ENCODE measurements around the gene TASP1. TPM values are rescaled to one million over a fixed set of nuclear protein-coding genes. Genes with fewer than 3 reads are reported as not detected.

TASP1 gene
- total and polyA plus RNA-seq, 7 experiments from 2014 or later: 10.6 to 19.3 (median 13.3) TPM

- H3K9me3 Mint-ChIP-seq: peaks cover 0 to 33% (median 14%) of the 10 kb centered on the region in 11 donors
- ATAC-seq: no peak
- H3K4me3 ChIP-seq (ENCODE audit: low read length): no peak overlapping the region
- H3K4me3 Mint-ChIP-seq: no peak overlapping the region
- H3K9me3 ChIP-seq (ENCODE audit: control insufficient read depth in 2 of 3, low read length in 3 of 3): peaks cover 0 to 7% (median 0%) of the 10 kb centered on the region in 3 experiments
- no peak for DNase-seq
- no peaks in the 10 kb centered on the region for H3K4me1 ChIP-seq (ENCODE audit: control insufficient read depth in 2 of 2, insufficient read depth in 2 of 2, low read length in 2 of 2)
- H3K36me3 ChIP-seq (ENCODE audit: control insufficient read depth in 2 of 3, insufficient read depth in 3 of 3, low read length in 3 of 3): peaks cover 0 to 20% (median 5%) of the 10 kb centered on the region in 3 experiments
- peaks cover 0 to 74% (median 66%) of the 10 kb centered on the region in 5 donors for H3K36me3 Mint-ChIP-seq
- no peak overlapping the region for H3K27ac Mint-ChIP-seq
- CTCF ChIA-PET: no interaction called here
- H3K27me3 Mint-ChIP-seq: no peaks in the 10 kb centered on the region
- POLR2A ChIA-PET: no interaction called here
- peaks cover 0 to 19% (median 5%) of the 10 kb centered on the region in 7 donors for H3K4me1 Mint-ChIP-seq
- intact Hi-C loops (cut with micrococcal nuclease): no loop called here
- no peak overlapping the region for H3K27ac ChIP-seq (ENCODE audit: low read depth, low read length)
- H3K27me3 ChIP-seq (ENCODE audit: control insufficient read depth in 2 of 2, insufficient read depth in 2 of 2, low read length in 2 of 2): no peaks in the 10 kb centered on the region
Measured at GRCh38 chr20:13586133-13586532, 52.6 kb downstream of the TASP1 start.

GRCh38 chr20:13581451-13581850 is 57.3 kb downstream of the TASP1 start:
- DNase-seq (no peak), ATAC-seq (no peak)
- ChIA-PET CTCF (no interaction called here), POLR2A (no interaction called here)
- H3K4me1 Mint-ChIP-seq: no peaks in the 10 kb centered on the region
- Histone ChIP-seq H3K4me3 (ENCODE audit: low read length) (no peak overlapping the region), H3K27me3 (ENCODE audit: control insufficient read depth in 2 of 2, insufficient read depth in 2 of 2, low read length in 2 of 2) (no peaks in the 10 kb centered on the region), H3K27ac (ENCODE audit: low read depth, low read length) (no peak overlapping the region), H3K9me3 (ENCODE audit: control insufficient read depth in 2 of 3, low read length in 3 of 3) (peaks cover 0 to 7% (median 0%) of the 10 kb centered on the region in 3 experiments), H3K4me1 (ENCODE audit: control insufficient read depth in 2 of 2, insufficient read depth in 2 of 2, low read length in 2 of 2) (no peaks in the 10 kb centered on the region), H3K36me3 (ENCODE audit: control insufficient read depth in 2 of 3, insufficient read depth in 3 of 3, low read length in 3 of 3) (peaks cover 4 to 32% (median 8%) of the 10 kb centered on the region in 3 experiments)
- peaks cover 4 to 82% (median 74%) of the 10 kb centered on the region in 5 donors for H3K36me3 Mint-ChIP-seq
- intact Hi-C loops (cut with micrococcal nuclease): no loop called here
- no peaks in the 10 kb centered on the region for H3K27me3 Mint-ChIP-seq
- no peak overlapping the region for H3K4me3 Mint-ChIP-seq
- H3K9me3 Mint-ChIP-seq: peaks cover 0 to 25% (median 10%) of the 10 kb centered on the region in 11 donors
- no peak overlapping the region for H3K27ac Mint-ChIP-seq

GRCh38 chr20:13580707-13581106 is 58.0 kb downstream of the TASP1 start:
- Histone ChIP-seq H3K27me3 (ENCODE audit: control insufficient read depth in 2 of 2, insufficient read depth in 2 of 2, low read length in 2 of 2) (no peaks in the 10 kb centered on the region), H3K27ac (ENCODE audit: low read depth, low read length) (no peak overlapping the region), H3K4me1 (ENCODE audit: control insufficient read depth in 2 of 2, insufficient read depth in 2 of 2, low read length in 2 of 2) (no peaks in the 10 kb centered on the region), H3K4me3 (ENCODE audit: low read length) (no peak overlapping the region), H3K9me3 (ENCODE audit: control insufficient read depth in 2 of 3, low read length in 3 of 3) (peaks cover 0 to 7% (median 0%) of the 10 kb centered on the region in 3 experiments), H3K36me3 (ENCODE audit: control insufficient read depth in 2 of 3, insufficient read depth in 3 of 3, low read length in 3 of 3) (peaks cover 4 to 27% (median 8%) of the 10 kb centered on the region in 3 experiments)
- H3K4me1 Mint-ChIP-seq: no peaks in the 10 kb centered on the region
- intact Hi-C loops (cut with micrococcal nuclease): no loop called here
- ATAC-seq (no peak), DNase-seq (no peak)
- H3K27ac Mint-ChIP-seq: no peak overlapping the region
- ChIA-PET CTCF (no interaction called here), POLR2A (no interaction called here)
- peaks cover 5 to 81% (median 73%) of the 10 kb centered on the region in 5 donors for H3K36me3 Mint-ChIP-seq
- H3K4me3 Mint-ChIP-seq: no peak overlapping the region
- peaks cover 0 to 23% (median 7%) of the 10 kb centered on the region in 11 donors for H3K9me3 Mint-ChIP-seq
- no peaks in the 10 kb centered on the region for H3K27me3 Mint-ChIP-seq

- ChIA-PET POLR2A (no interaction called here), CTCF (no interaction called here)
- H3K36me3 Mint-ChIP-seq: peaks cover 5 to 63% (median 54%) of the 10 kb centered on the region in 5 donors
- Histone ChIP-seq H3K9me3 (ENCODE audit: control insufficient read depth in 2 of 3, low read length in 3 of 3) (no peaks in the 10 kb centered on the region), H3K36me3 (ENCODE audit: control insufficient read depth in 2 of 3, insufficient read depth in 3 of 3, low read length in 3 of 3) (peaks cover 4 to 12% (median 8%) of the 10 kb centered on the region in 3 experiments), H3K4me3 (ENCODE audit: low read length) (no peak overlapping the region), H3K27me3 (ENCODE audit: control insufficient read depth in 2 of 2, insufficient read depth in 2 of 2, low read length in 2 of 2) (no peaks in the 10 kb centered on the region), H3K27ac (ENCODE audit: low read depth, low read length) (no peak overlapping the region), H3K4me1 (ENCODE audit: control insufficient read depth in 2 of 2, insufficient read depth in 2 of 2, low read length in 2 of 2) (no peaks in the 10 kb centered on the region)
- DNase-seq: no peak
- no peak overlapping the region for H3K27ac Mint-ChIP-seq
- peaks cover 0 to 14% (median 0%) of the 10 kb centered on the region in 11 donors for H3K9me3 Mint-ChIP-seq
- no peak for ATAC-seq
- intact Hi-C loops (cut with micrococcal nuclease): no loop called here
- no peaks in the 10 kb centered on the region for H3K27me3 Mint-ChIP-seq
- H3K4me1 Mint-ChIP-seq: no peaks in the 10 kb centered on the region
- no peak overlapping the region for H3K4me3 Mint-ChIP-seq
Measured at GRCh38 chr20:13574071-13574470, 64.7 kb downstream of the TASP1 start.

- CTCF ChIA-PET: no interaction called here
- no peaks in the 10 kb centered on the region for H3K4me1 ChIP-seq (ENCODE audit: control insufficient read depth in 2 of 2, insufficient read depth in 2 of 2, low read length in 2 of 2)
- no peaks in the 10 kb centered on the region for H3K27me3 ChIP-seq (ENCODE audit: control insufficient read depth in 2 of 2, insufficient read depth in 2 of 2, low read length in 2 of 2)
- Mint-ChIP-seq H3K4me3 (no peak overlapping the region), H3K36me3 (peaks cover 6 to 61% (median 52%) of the 10 kb centered on the region in 5 donors), H3K9me3 (peaks cover 0 to 12% (median 3%) of the 10 kb centered on the region in 11 donors), H3K27me3 (no peaks in the 10 kb centered on the region), H3K4me1 (no peaks in the 10 kb centered on the region), H3K27ac (no peak overlapping the region)
- intact Hi-C loops (cut with micrococcal nuclease): no loop called here
- peaks cover 0 to 10% (median 5%) of the 10 kb centered on the region in 3 experiments for H3K36me3 ChIP-seq (ENCODE audit: control insufficient read depth in 2 of 3, insufficient read depth in 3 of 3, low read length in 3 of 3)
- POLR2A ChIA-PET: interaction anchor here (0.6 kb wide), 1 partner anchor 13 kb away, joined by 3 read pairs; no protein-coding TSS in a partner anchor
- no peaks in the 10 kb centered on the region for H3K9me3 ChIP-seq (ENCODE audit: control insufficient read depth in 2 of 3, low read length in 3 of 3)
- H3K4me3 ChIP-seq (ENCODE audit: low read length): no peak overlapping the region
- no peak overlapping the region for H3K27ac ChIP-seq (ENCODE audit: low read depth, low read length)
- DNase-seq (no peak), ATAC-seq (no peak)
Measured at GRCh38 chr20:13571662-13572061, 67.1 kb downstream of the TASP1 start.

- H3K9me3 Mint-ChIP-seq: peaks cover 0 to 5% (median 2%) of the 10 kb centered on the region in 11 donors
- intact Hi-C loops (cut with micrococcal nuclease): no loop called here
- peaks cover 0 to 5% (median 5%) of the 10 kb centered on the region in 3 experiments for H3K36me3 ChIP-seq (ENCODE audit: control insufficient read depth in 2 of 3, insufficient read depth in 3 of 3, low read length in 3 of 3)
- H3K4me3 ChIP-seq (ENCODE audit: low read length): no peak overlapping the region
- no peaks in the 10 kb centered on the region for H3K4me1 ChIP-seq (ENCODE audit: control insufficient read depth in 2 of 2, insufficient read depth in 2 of 2, low read length in 2 of 2)
- H3K9me3 ChIP-seq (ENCODE audit: control insufficient read depth in 2 of 3, low read length in 3 of 3): no peaks in the 10 kb centered on the region
- ChIA-PET POLR2A (no interaction called here), CTCF (no interaction called here)
- no peaks in the 10 kb centered on the region for H3K27me3 ChIP-seq (ENCODE audit: control insufficient read depth in 2 of 2, insufficient read depth in 2 of 2, low read length in 2 of 2)
- H3K27me3 Mint-ChIP-seq: no peaks in the 10 kb centered on the region
- no peak overlapping the region for H3K4me3 Mint-ChIP-seq
- H3K27ac Mint-ChIP-seq: no peak overlapping the region
- H3K36me3 Mint-ChIP-seq: peaks cover 8 to 68% (median 65%) of the 10 kb centered on the region in 5 donors
- DNase-seq (no peak), ATAC-seq (no peak)
- no peak overlapping the region for H3K27ac ChIP-seq (ENCODE audit: low read depth, low read length)
- H3K4me1 Mint-ChIP-seq: no peaks in the 10 kb centered on the region
Measured at GRCh38 chr20:13567663-13568062, 71.1 kb downstream of the TASP1 start.

- intact Hi-C loops (cut with micrococcal nuclease): no loop called here
- Mint-ChIP-seq H3K9me3 (peaks cover 0 to 13% (median 3%) of the 10 kb centered on the region in 11 donors), H3K27me3 (no peaks in the 10 kb centered on the region), H3K4me1 (peaks cover 0 to 3% (median 0%) of the 10 kb centered on the region in 7 donors), H3K27ac (no peak overlapping the region), H3K4me3 (no peak overlapping the region), H3K36me3 (peaks cover 6 to 80% (median 74%) of the 10 kb centered on the region in 5 donors)
- Histone ChIP-seq H3K4me3 (ENCODE audit: low read length) (no peak overlapping the region), H3K27ac (ENCODE audit: low read depth, low read length) (no peak overlapping the region), H3K27me3 (ENCODE audit: control insufficient read depth in 2 of 2, insufficient read depth in 2 of 2, low read length in 2 of 2) (no peaks in the 10 kb centered on the region), H3K36me3 (ENCODE audit: control insufficient read depth in 2 of 3, insufficient read depth in 3 of 3, low read length in 3 of 3) (peaks cover 0 to 5% (median 5%) of the 10 kb centered on the region in 3 experiments), H3K9me3 (ENCODE audit: control insufficient read depth in 2 of 3, low read length in 3 of 3) (no peaks in the 10 kb centered on the region), H3K4me1 (ENCODE audit: control insufficient read depth in 2 of 2, insufficient read depth in 2 of 2, low read length in 2 of 2) (no peaks in the 10 kb centered on the region)
- no peak for ATAC-seq
- POLR2A ChIA-PET: no interaction called here
- CTCF ChIA-PET: no interaction called here
- no peak for DNase-seq
Measured at GRCh38 chr20:13563854-13564253, 74.9 kb downstream of the TASP1 start.
